Type B pancreatic cell (in vitro differentiated cells): ENCODE results near the gene CA6. TPM values are rescaled to one million over a fixed set of nuclear protein-coding genes. Genes with fewer than 3 reads are reported as not detected.

Experiments
- DNase-seq: peaks from one replicate; pipeline ENCODE4 v3.0.0; 2021; ENCODE audit warnings: mixed read lengths; ENCODE audit not compliant: unreplicated experiment; ENCODE audit errors: extremely low spot score
- H3K27ac Mint-ChIP-seq: 2 replicates; pipeline ENCODE4 v1.8.0; 2021; ENCODE audit warnings: mild to moderate bottlenecking, mixed read lengths
- H3K27me3 Mint-ChIP-seq: 2 replicates; pipeline ENCODE4 v1.8.0; 2021; ENCODE audit warnings: mixed read lengths
- H3K36me3 Mint-ChIP-seq: 2 replicates; pipeline ENCODE4 v1.8.0; 2021; ENCODE audit warnings: mixed read lengths
- H3K4me1 Mint-ChIP-seq: one replicate; pipeline ENCODE4 v1.8.0; 2021; ENCODE audit warnings: mixed read lengths; ENCODE audit not compliant: unreplicated experiment
- H3K4me3 Mint-ChIP-seq: 2 replicates; pipeline ENCODE4 v1.8.0; 2021; ENCODE audit warnings: mild to moderate bottlenecking, mixed read lengths
- H3K9me3 Mint-ChIP-seq: 2 replicates; pipeline ENCODE4 v1.8.0; 2021; ENCODE audit warnings: mixed read lengths
- CTCF ChIP-seq: fragments of 200-600 bp; sonication (generic); conservative IDR thresholded peaks from 2 replicates; pipeline ENCODE4 v1.5.0; 2021; ENCODE audit warnings: antibody characterized with exemption, mild to moderate bottlenecking
- total RNA-seq: library from RNA; stranded (reverse); gene quantifications from 2 replicates; pipeline ENCODE4 v1.2.1, GENCODE V29; 2021; ENCODE audit warnings: low replicate concordance

CA6 gene
- total RNA-seq, 1 donor from 2014 or later = not detected

- no peak overlapping the region for H3K4me3 Mint-ChIP-seq
- H3K9me3 Mint-ChIP-seq = no peaks in the 10 kb centered on the region
- peaks cover 16% of the 10 kb centered on the region for H3K4me1 Mint-ChIP-seq
- no peak overlapping the region for H3K27ac Mint-ChIP-seq
- no peaks in the 10 kb centered on the region for H3K27me3 Mint-ChIP-seq
- DNase-seq = no peak
- no peak for TF ChIP-seq CTCF
- H3K36me3 Mint-ChIP-seq = no peaks in the 10 kb centered on the region
Observed at GRCh38 chr1:8947127-8947691, 1.5 kb downstream of the CA6 start.

DNA sequence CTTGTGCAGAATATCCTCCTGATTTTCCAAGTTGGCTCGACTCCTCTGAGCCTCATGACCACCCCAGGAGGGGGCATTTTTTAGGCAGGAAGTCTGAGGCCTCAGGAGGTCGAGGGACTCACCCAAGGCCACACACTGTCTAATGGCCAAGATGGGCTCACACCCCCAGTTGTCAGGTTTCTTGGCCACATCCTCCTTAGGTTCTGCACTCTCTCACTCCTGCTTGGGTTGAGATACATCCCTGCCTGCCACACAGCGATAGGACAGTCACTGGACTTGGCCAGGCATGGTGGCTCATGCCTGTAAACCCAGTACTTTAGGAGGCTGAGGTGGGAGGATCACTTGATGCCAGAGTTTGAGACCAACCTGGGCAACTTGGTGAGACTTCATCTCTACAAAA is 4.6 kb downstream of the CA6 start:
- Mint-ChIP-seq H3K36me3 (no peaks in the 10 kb centered on the region), H3K9me3 (no peaks in the 10 kb centered on the region), H3K4me3 (no peak overlapping the region), H3K27ac (no peak overlapping the region), H3K27me3 (no peaks in the 10 kb centered on the region), H3K4me1 (peaks cover under 1% of the 10 kb centered on the region)
- no peak for DNase-seq
- no peak for TF ChIP-seq CTCF

- H3K4me3 Mint-ChIP-seq = no peak overlapping the region
- no peak for TF ChIP-seq CTCF
- H3K4me1 Mint-ChIP-seq = peaks cover 5% of the 10 kb centered on the region
- no peaks in the 10 kb centered on the region for H3K27me3 Mint-ChIP-seq
- no peak overlapping the region for H3K27ac Mint-ChIP-seq
- H3K9me3 Mint-ChIP-seq = no peaks in the 10 kb centered on the region
- DNase-seq = no peak
- no peaks in the 10 kb centered on the region for H3K36me3 Mint-ChIP-seq
Observed at GRCh38 chr1:8951231-8951630, 5.6 kb downstream of the CA6 start.

DNA sequence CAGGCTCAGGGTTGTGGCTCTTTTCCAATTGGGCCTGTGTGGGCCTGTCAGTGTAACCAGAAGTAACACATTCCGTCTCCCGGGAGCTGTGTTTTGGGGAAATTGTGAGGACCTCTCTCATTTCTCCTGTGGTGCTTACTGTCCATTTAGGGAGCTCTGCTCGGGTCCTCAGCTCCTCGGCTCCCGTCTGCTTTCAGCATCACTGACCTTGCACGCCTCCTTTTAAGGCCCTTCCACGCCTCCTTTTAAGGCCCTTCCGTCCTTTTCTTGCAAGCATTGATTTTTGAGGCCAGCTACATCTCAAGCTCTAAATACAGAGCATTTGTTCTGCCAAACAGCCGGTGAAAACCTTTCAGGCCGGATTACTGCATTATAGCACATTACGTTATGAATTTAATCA is 9.7 kb downstream of the CA6 start:
- peaks cover 3% of the 10 kb centered on the region for H3K9me3 Mint-ChIP-seq
- H3K4me1 Mint-ChIP-seq = peaks cover 5% of the 10 kb centered on the region
- H3K4me3 Mint-ChIP-seq = no peak overlapping the region
- H3K27me3 Mint-ChIP-seq = no peaks in the 10 kb centered on the region
- no peak for DNase-seq
- H3K36me3 Mint-ChIP-seq = no peaks in the 10 kb centered on the region
- H3K27ac Mint-ChIP-seq = no peak overlapping the region
- TF ChIP-seq CTCF = no peak

DNA sequence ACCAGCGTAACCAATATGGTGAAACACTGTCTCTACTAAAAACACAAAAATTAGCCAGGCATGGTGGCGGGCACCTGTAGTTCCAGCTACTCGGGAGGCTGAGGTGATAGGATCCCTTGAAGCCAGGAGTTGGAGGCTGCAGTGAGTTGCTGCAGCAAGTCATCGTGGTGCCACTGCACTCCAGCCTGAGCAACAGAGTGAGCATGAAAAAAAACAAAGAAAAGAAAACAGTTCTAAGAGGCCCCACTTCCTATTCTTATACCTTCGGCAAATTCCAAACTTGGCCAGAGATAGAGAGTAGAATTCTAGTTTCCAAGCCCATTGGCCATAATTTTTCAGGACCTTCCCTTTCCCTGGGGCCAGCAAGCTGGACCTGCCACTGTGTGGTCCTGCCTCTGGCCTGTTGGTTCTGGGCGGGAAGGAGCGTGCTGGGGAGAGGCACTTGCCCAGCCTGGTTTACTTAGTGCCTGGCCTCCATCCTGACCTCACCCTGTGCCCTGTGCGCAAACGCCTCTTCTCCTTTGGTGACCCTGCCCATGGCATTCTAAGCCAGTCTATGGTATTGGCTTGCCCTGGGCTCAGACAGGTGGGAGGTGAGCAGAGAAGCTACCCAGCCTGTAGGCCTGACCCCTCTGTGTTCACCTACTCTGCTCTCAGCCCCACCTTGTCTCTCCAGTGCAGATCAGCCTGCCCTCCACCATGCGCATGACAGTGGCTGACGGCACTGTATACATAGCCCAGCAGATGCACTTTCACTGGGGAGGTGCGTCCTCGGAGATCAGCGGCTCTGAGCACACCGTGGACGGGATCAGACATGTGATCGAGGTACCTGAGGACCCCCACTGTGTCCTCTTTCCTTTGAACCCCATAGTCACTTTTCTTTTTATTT is 11.0 kb downstream of the CA6 start:
- no peak for TF ChIP-seq CTCF
- peaks cover 4% of the 10 kb centered on the region for H3K9me3 Mint-ChIP-seq
- H3K27ac Mint-ChIP-seq = no peak overlapping the region

More for the DNA sequence above, 11.0 kb downstream of the CA6 start:
- no peaks in the 10 kb centered on the region for H3K27me3 Mint-ChIP-seq
- no peak for DNase-seq
- no peak overlapping the region for H3K4me3 Mint-ChIP-seq
- peaks cover 5% of the 10 kb centered on the region for H3K4me1 Mint-ChIP-seq
- no peaks in the 10 kb centered on the region for H3K36me3 Mint-ChIP-seq
